ENCODE data around the gene RBM14.

GRCh38 chr11:66663741-66664296 lies 47.4 kb downstream of the RBM14 start:
- TF ChIP-seq CTCF (IDR thresholded peaks at IDR 0.05): no peak
- TF ChIP-seq POLR2A (IDR thresholded peaks at IDR 0.05): no peak
- TF ChIP-seq POLR2AphosphoS5 (IDR thresholded peaks at IDR 0.05): no peak

Measured in breast epithelium (tissue), 3 donors.